ENCODE measurements around the gene SLC17A9. TPM values are rescaled to one million over a fixed set of nuclear protein-coding genes. Genes with fewer than 3 reads are reported as not detected.

The SLC17A9 gene
- total and polyA plus RNA-seq, 11 donors, result 0.16 to 6.6 (median 0.85) TPM

- H3K27ac ChIP-seq, result no peak overlapping the region
- peaks cover 0 to 14% (median 8%) of the 10 kb centered on the region in 12 donors for H3K9me3 ChIP-seq
- peaks cover 0 to 43% (median 17%) of the 10 kb centered on the region in 12 donors for H3K4me1 ChIP-seq
- H3K4me3 ChIP-seq, result peak overlapping the region in 3 of 12 donors; percentile 1 to 34 (median 24)
- DNase-seq, result no peak
- TF ChIP-seq POLR2A (IDR thresholded peaks at IDR 0.05) (no peak), CTCF (IDR thresholded peaks at IDR 0.05) (no peak)
- intact Hi-C loops (cut with DNase I), result loop anchor here (1.0 to 10.0 kb wide), 12 partner anchors 36 to 334 kb away; no protein-coding TSS in a partner anchor
- ATAC-seq, result peak in 1 of 4 donors; percentile 18
- H3K36me3 ChIP-seq, result no peaks in the 10 kb centered on the region
- peaks cover 65 to 98% (median 92%) of the 10 kb centered on the region in 9 donors for H3K27me3 ChIP-seq
- 8 to 15% (median 13%) methylated on average over 18 to 21 of the region's 21 CpGs for WGBS, 4 donors
These were observed 56.1 kb downstream of the SLC17A9 start for GRCh38 chr20:63008541-63009044.

- DNase-seq, result peak; percentile 55 to 87 (median 69)
- 2 to 7% (median 6%) methylated on average over 11 to 54 of the region's 54 CpGs for WGBS, 4 donors
- ATAC-seq, result peak in 3 of 4 donors; percentile 76 to 90 (median 83)
- intact Hi-C loops (cut with DNase I), result loop anchor here (1.0 to 10.0 kb wide), 12 partner anchors 37 to 335 kb away; no protein-coding TSS in a partner anchor
- peaks cover 0 to 21% (median 11%) of the 10 kb centered on the region in 12 donors for H3K9me3 ChIP-seq
- H3K36me3 ChIP-seq, result no peaks in the 10 kb centered on the region
- no peak overlapping the region for H3K27ac ChIP-seq
- peaks cover 61 to 98% (median 88%) of the 10 kb centered on the region in 9 donors for H3K27me3 ChIP-seq
- TF ChIP-seq CTCF (IDR thresholded peaks at IDR 0.05) (peak; percentile 89 to 98 (median 95)), POLR2A (IDR thresholded peaks at IDR 0.05) (no peak)
- H3K4me1 ChIP-seq, result peaks cover 0 to 43% (median 17%) of the 10 kb centered on the region in 12 donors
- peak overlapping the region in 4 of 12 donors; percentile 1 to 34 (median 20) for H3K4me3 ChIP-seq
These were observed 56.8 kb downstream of the SLC17A9 start for GRCh38 chr20:63009045-63009961.

- Histone ChIP-seq H3K9me3 (peaks cover 0 to 21% (median 11%) of the 10 kb centered on the region in 12 donors), H3K4me1 (peaks cover 0 to 37% (median 17%) of the 10 kb centered on the region in 12 donors), H3K27ac (no peak overlapping the region), H3K4me3 (peak overlapping the region in 2 of 12 donors; percentile 17 to 26), H3K36me3 (no peaks in the 10 kb centered on the region), H3K27me3 (peaks cover 58 to 98% (median 84%) of the 10 kb centered on the region in 9 donors)
- ATAC-seq (no peak), DNase-seq (no peak)
- TF ChIP-seq POLR2A (IDR thresholded peaks at IDR 0.05) (no peak), CTCF (IDR thresholded peaks at IDR 0.05) (no peak)
- WGBS, 4 donors, result 15 to 44% (median 23%) methylated on average over 26 to 30 of the region's 30 CpGs
- intact Hi-C loops (cut with DNase I), result loop anchor here (1.0 to 10.0 kb wide), 12 partner anchors 37 to 335 kb away; no protein-coding TSS in a partner anchor
These were observed 57.7 kb downstream of the SLC17A9 start for GRCh38 chr20:63009988-63010769.

All from heart left ventricle (tissue), 16 donors.